Effector memory CD8-positive, alpha-beta T cell (primary cell): Measurements from ENCODE around the gene TSG101.
A peak's percentile ranks its signal among the peaks of the same experiment; 100 is the strongest.

Experiments
- ATAC-seq: fragments of 150-1000 bp; cut with Tn5 transposase; replicated peaks from 2 replicates; pipeline ENCODE4 v1.10.0; 2021; ENCODE audit warnings: mild to moderate bottlenecking, moderate library complexity
- DNase-seq, 3 experiments: peaks; one replicate each; pipeline ENCODE4 v3.0.0; 2021
- H3K27ac Mint-ChIP-seq, 2 donors: one replicate each; pipeline ENCODE4 v1.8.0; 2022; ENCODE audit warnings: mild to moderate bottlenecking in 2 of 2, mixed read lengths in 2 of 2, moderate library complexity in 2 of 2
- H3K27me3 Mint-ChIP-seq, 2 donors: one replicate each; pipeline ENCODE4 v1.8.0; 2022; ENCODE audit warnings: mixed read lengths in 2 of 2
- H3K36me3 Mint-ChIP-seq: one replicate; pipeline ENCODE4 v1.8.0; 2022; ENCODE audit warnings: mild to moderate bottlenecking, moderate library complexity, mixed read lengths; ENCODE audit not compliant: insufficient read depth
- H3K4me1 Mint-ChIP-seq, 2 donors: one replicate each; pipeline ENCODE4 v1.8.0; 2022; ENCODE audit warnings: low read depth in 2 of 2, mixed read lengths in 2 of 2
- H3K4me3 Mint-ChIP-seq, 2 donors: one replicate each; pipeline ENCODE4 v1.8.0; 2022; ENCODE audit warnings: mild to moderate bottlenecking in 2 of 2, mixed read lengths in 2 of 2, moderate library complexity in 2 of 2
- H3K9me3 Mint-ChIP-seq, 2 donors: one replicate each; pipeline ENCODE4 v1.8.0; 2022; ENCODE audit warnings: mixed read lengths in 2 of 2
- total RNA-seq, 9 experiments: gene quantifications; one replicate each; lab custom pipeline; 2026; lab: John Stamatoyannopoulos, UW

The TSG101 gene
- total RNA-seq, result 23.3 to 53.9 (median 46.4) reads per million in 9 experiments

GRCh38 chr11:18526521-18527296 lies at the start of gene TSG101:
Gene TSG101 (minus strand): TSS chr11:18526942. CDS start chr11:18526816, 126 bp downstream.
- ATAC-seq, result peak; percentile 82
- H3K9me3 Mint-ChIP-seq, result no peaks in the 10 kb centered on the region

GRCh38 chr11:18575361-18575760 lies 48.6 kb upstream of the TSG101 start:
- H3K36me3 Mint-ChIP-seq, result peaks cover 20% of the 10 kb centered on the region
- no peak overlapping the region for H3K4me3 Mint-ChIP-seq
- peak overlapping the region in 1 of 2 donors; percentile 29 for H3K27ac Mint-ChIP-seq
- no peaks in the 10 kb centered on the region for H3K27me3 Mint-ChIP-seq
- ATAC-seq (no peak), DNase-seq (no peak)
- H3K9me3 Mint-ChIP-seq, result no peaks in the 10 kb centered on the region
- peaks cover 7 to 8% of the 10 kb centered on the region in 2 donors for H3K4me1 Mint-ChIP-seq

More at GRCh38 chr11:18526521-18527296, at the start of gene TSG101:
- peak; percentile 92 to 93 (median 93) for DNase-seq
- Mint-ChIP-seq H3K36me3 (peaks cover 46% of the 10 kb centered on the region), H3K27ac (peak within 1 kb of the TSS; percentile 100), H3K4me3 (peak within 1 kb of the TSS; percentile 93 to 98), H3K4me1 (peaks cover 28 to 47% of the 10 kb centered on the region in 2 donors), H3K27me3 (no peaks in the 10 kb centered on the region)

- Mint-ChIP-seq H3K27ac (no peak overlapping the region), H3K4me1 (no peaks in the 10 kb centered on the region), H3K36me3 (peaks cover 30% of the 10 kb centered on the region), H3K27me3 (no peaks in the 10 kb centered on the region), H3K9me3 (no peaks in the 10 kb centered on the region), H3K4me3 (no peak overlapping the region)
- no peak for ATAC-seq
- no peak for DNase-seq
These were observed 40.3 kb upstream of the TSG101 start for GRCh38 chr11:18567081-18567480.

- H3K36me3 Mint-ChIP-seq, result peaks cover 30% of the 10 kb centered on the region
- H3K27ac Mint-ChIP-seq, result no peak overlapping the region
- no peaks in the 10 kb centered on the region for H3K4me1 Mint-ChIP-seq
- no peaks in the 10 kb centered on the region for H3K9me3 Mint-ChIP-seq
- ATAC-seq (no peak), DNase-seq (no peak)
- H3K4me3 Mint-ChIP-seq, result no peak overlapping the region
- H3K27me3 Mint-ChIP-seq, result no peaks in the 10 kb centered on the region
These were observed 39.7 kb upstream of the TSG101 start for GRCh38 chr11:18566406-18566805.

GRCh38 chr11:18564149-18564548 lies 37.4 kb upstream of the TSG101 start:
- no peak for DNase-seq
- ATAC-seq, result no peak
- no peaks in the 10 kb centered on the region for H3K9me3 Mint-ChIP-seq
- peaks cover 38% of the 10 kb centered on the region for H3K36me3 Mint-ChIP-seq
- no peaks in the 10 kb centered on the region for H3K4me1 Mint-ChIP-seq
- no peaks in the 10 kb centered on the region for H3K27me3 Mint-ChIP-seq
- no peak overlapping the region for H3K27ac Mint-ChIP-seq
- H3K4me3 Mint-ChIP-seq, result no peak overlapping the region

GRCh38 chr11:18563090-18563730 lies 36.5 kb upstream of the TSG101 start:
- Mint-ChIP-seq H3K4me1 (no peaks in the 10 kb centered on the region), H3K9me3 (no peaks in the 10 kb centered on the region), H3K4me3 (no peak overlapping the region), H3K27ac (no peak overlapping the region), H3K36me3 (peaks cover 39% of the 10 kb centered on the region), H3K27me3 (no peaks in the 10 kb centered on the region)
- ATAC-seq (no peak), DNase-seq (no peak)

GRCh38 chr11:18548001-18548400 lies 21.3 kb upstream of the TSG101 start:
- no peaks in the 10 kb centered on the region for H3K27me3 Mint-ChIP-seq
- H3K27ac Mint-ChIP-seq, result no peak overlapping the region
- no peak for DNase-seq

GRCh38 chr11:18540207-18541009 lies 13.7 kb upstream of the TSG101 start:
- Mint-ChIP-seq H3K27ac (peak overlapping the region; percentile 13 to 81), H3K4me3 (no peak overlapping the region), H3K4me1 (no peaks in the 10 kb centered on the region), H3K27me3 (no peaks in the 10 kb centered on the region), H3K9me3 (no peaks in the 10 kb centered on the region), H3K36me3 (peaks cover 13% of the 10 kb centered on the region)
- ATAC-seq, result peak; percentile 78
- DNase-seq, result no peak

More at GRCh38 chr11:18548001-18548400, 21.3 kb upstream of the TSG101 start:
- Mint-ChIP-seq H3K4me3 (no peak overlapping the region), H3K9me3 (no peaks in the 10 kb centered on the region), H3K4me1 (no peaks in the 10 kb centered on the region), H3K36me3 (peaks cover 24% of the 10 kb centered on the region)
- ATAC-seq, result no peak

- no peak for ATAC-seq
- Mint-ChIP-seq H3K9me3 (no peaks in the 10 kb centered on the region), H3K4me3 (no peak overlapping the region), H3K36me3 (peaks cover 9% of the 10 kb centered on the region), H3K27ac (no peak overlapping the region), H3K27me3 (no peaks in the 10 kb centered on the region), H3K4me1 (no peaks in the 10 kb centered on the region)
- DNase-seq, result no peak
These were observed 9.5 kb upstream of the TSG101 start for GRCh38 chr11:18536209-18536608.

GRCh38 chr11:18534245-18534644 lies 7.5 kb upstream of the TSG101 start:
- DNase-seq, result no peak
- H3K9me3 Mint-ChIP-seq, result no peaks in the 10 kb centered on the region
- no peak overlapping the region for H3K4me3 Mint-ChIP-seq
- no peak overlapping the region for H3K27ac Mint-ChIP-seq
- H3K4me1 Mint-ChIP-seq, result no peaks in the 10 kb centered on the region
- no peak for ATAC-seq
- peaks cover 9% of the 10 kb centered on the region for H3K36me3 Mint-ChIP-seq
- no peaks in the 10 kb centered on the region for H3K27me3 Mint-ChIP-seq

GRCh38 chr11:18533365-18533764 lies 6.6 kb upstream of the TSG101 start:
- DNase-seq (no peak), ATAC-seq (no peak)
- peak overlapping the region; percentile 7 to 74 for H3K27ac Mint-ChIP-seq
- no peak overlapping the region for H3K4me3 Mint-ChIP-seq
- no peaks in the 10 kb centered on the region for H3K27me3 Mint-ChIP-seq
- H3K36me3 Mint-ChIP-seq, result peaks cover 14% of the 10 kb centered on the region
- peaks cover 0 to 3% of the 10 kb centered on the region in 2 donors for H3K4me1 Mint-ChIP-seq
- no peaks in the 10 kb centered on the region for H3K9me3 Mint-ChIP-seq

GRCh38 chr11:18527512-18527911 lies 770 bp upstream of the TSG101 start:
- peak overlapping the region; percentile 100 for H3K27ac Mint-ChIP-seq
- H3K36me3 Mint-ChIP-seq, result peaks cover 43% of the 10 kb centered on the region
- H3K4me3 Mint-ChIP-seq, result peak overlapping the region; percentile 93 to 98
- DNase-seq, result peak in 1 of 3 experiments; percentile 14
- H3K27me3 Mint-ChIP-seq, result no peaks in the 10 kb centered on the region
- peaks cover 21 to 39% of the 10 kb centered on the region in 2 donors for H3K4me1 Mint-ChIP-seq
- H3K9me3 Mint-ChIP-seq, result no peaks in the 10 kb centered on the region
- no peak for ATAC-seq

- Mint-ChIP-seq H3K27me3 (no peaks in the 10 kb centered on the region), H3K4me1 (peaks cover 28 to 47% of the 10 kb centered on the region in 2 donors), H3K9me3 (no peaks in the 10 kb centered on the region), H3K27ac (peak overlapping the region; percentile 100), H3K36me3 (peaks cover 46% of the 10 kb centered on the region), H3K4me3 (peak overlapping the region; percentile 93 to 98)
- DNase-seq (no peak), ATAC-seq (no peak)
These were observed 617 bp downstream of the TSG101 start for GRCh38 chr11:18526130-18526520.
